Keratinocyte (primary cell): ENCODE data around the gene PFAS.

ENCODE experiments used
- EZH2 ChIP-seq: IDR thresholded peaks from one replicate; pipeline ENCODE4 v1.6.1; 2012; ENCODE audit warnings: inconsistent platforms, mild to moderate bottlenecking, low read length, moderate library complexity
- TF ChIP-seq, protein P1 (sequence below), 3 experiments: IDR thresholded peaks in 1 of 3; conservative IDR thresholded peaks in 1 of 3; optimal IDR thresholded peaks in 1 of 3; 2 replicates in 2 of 3; 3 replicates in 1 of 3; pipeline versions ENCODE3 to v1.5.1; 2011; ENCODE audit warnings: low read length in 3 of 3, mild to moderate bottlenecking in 3 of 3, moderate library complexity in 2 of 3, control low read depth in 1 of 3, inconsistent platforms in 1 of 3; ENCODE audit not compliant: insufficient read depth in 2 of 3; ENCODE audit errors: extremely low read depth in 1 of 3

DNA sequence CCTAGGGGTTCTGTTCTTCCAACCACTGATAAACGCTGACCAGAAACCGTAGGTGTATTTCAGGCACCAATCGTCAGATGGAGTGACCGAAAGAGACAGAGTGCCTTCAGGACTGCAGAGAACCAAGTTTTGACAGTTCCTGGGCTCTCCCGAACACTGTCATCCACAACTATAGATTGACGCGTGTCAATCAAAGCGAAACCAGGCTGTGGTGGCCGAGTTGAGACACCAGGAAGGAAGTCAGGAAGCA is 26.8 kb upstream of the PFAS start:
- TF ChIP-seq, protein P1, sequence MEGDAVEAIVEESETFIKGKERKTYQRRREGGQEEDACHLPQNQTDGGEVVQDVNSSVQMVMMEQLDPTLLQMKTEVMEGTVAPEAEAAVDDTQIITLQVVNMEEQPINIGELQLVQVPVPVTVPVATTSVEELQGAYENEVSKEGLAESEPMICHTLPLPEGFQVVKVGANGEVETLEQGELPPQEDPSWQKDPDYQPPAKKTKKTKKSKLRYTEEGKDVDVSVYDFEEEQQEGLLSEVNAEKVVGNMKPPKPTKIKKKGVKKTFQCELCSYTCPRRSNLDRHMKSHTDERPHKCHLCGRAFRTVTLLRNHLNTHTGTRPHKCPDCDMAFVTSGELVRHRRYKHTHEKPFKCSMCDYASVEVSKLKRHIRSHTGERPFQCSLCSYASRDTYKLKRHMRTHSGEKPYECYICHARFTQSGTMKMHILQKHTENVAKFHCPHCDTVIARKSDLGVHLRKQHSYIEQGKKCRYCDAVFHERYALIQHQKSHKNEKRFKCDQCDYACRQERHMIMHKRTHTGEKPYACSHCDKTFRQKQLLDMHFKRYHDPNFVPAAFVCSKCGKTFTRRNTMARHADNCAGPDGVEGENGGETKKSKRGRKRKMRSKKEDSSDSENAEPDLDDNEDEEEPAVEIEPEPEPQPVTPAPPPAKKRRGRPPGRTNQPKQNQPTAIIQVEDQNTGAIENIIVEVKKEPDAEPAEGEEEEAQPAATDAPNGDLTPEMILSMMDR (optimal IDR thresholded peaks at IDR 0.05 in 1 of 3, IDR thresholded peaks at IDR 0.05 in 1 of 3, conservative IDR thresholded peaks at IDR 0.05 in 1 of 3; ENCODE audit: extremely low read depth in 1 of 3, insufficient read depth in 2 of 3, low read length in 3 of 3) = no peak
- no peak for TF ChIP-seq EZH2
